HuH-7.5 (cell line): ENCODE data around the gene LRMDA.

Source experiments
- DNase-seq: peaks from one replicate; pipeline ENCODE4 v3.0.0; 2011; ENCODE audit warnings: low spot score

Gene LRMDA

GRCh38 chr10:76401006-76401405 lies 969.6 kb downstream of the LRMDA start:
- no peak for DNase-seq

DNA sequence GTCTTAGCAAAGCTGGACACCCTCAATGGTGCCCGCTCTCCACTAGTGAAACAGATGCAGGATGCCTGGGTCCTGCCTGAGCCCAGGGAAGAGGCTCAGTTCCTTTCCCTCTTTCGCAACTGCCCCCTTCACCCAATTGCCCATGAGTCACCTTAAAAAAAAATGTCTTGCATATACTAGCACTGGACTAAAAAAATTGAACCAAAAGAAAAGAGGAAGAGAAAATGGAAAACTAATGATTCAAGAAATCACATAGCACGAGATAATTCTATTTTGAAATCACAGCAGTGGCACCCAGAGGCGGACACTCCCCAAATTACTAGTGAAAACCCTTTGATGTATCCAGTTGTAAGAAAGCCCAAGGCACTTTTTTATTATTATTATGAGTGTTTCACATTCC lies 972.5 kb downstream of the LRMDA start:
- no peak for DNase-seq

- no peak for DNase-seq
Observed at GRCh38 chr10:76404531-76404930, 973.1 kb downstream of the LRMDA start.

DNA sequence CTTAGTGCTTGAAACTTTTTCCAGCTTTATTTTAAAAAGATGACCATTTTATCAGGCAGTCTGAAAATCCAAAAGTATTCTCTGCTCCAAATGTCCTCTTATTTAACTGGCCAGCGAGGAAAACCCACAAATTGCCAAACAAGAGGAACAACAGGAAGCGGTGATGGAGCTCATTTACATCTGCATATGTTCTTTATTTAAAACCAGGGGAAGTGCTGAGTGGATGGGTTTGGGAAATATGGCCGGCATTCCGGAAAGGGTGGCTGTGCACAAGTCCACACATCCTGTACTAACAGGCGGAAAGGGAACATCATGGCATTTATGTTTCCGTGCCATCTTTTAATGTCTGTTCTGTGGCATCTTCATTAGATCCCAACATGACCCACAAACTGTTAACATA lies 974.5 kb downstream of the LRMDA start:
- no peak for DNase-seq

- DNase-seq: no peak
Observed at GRCh38 chr10:76408646-76409045, 977.2 kb downstream of the LRMDA start.

- DNase-seq: no peak
Observed at GRCh38 chr10:76411729-76412435, 980.5 kb downstream of the LRMDA start.

GRCh38 chr10:76415554-76415953 lies 984.1 kb downstream of the LRMDA start:
- DNase-seq: no peak

- no peak for DNase-seq
Observed at GRCh38 chr10:76416642-76417041, 985.2 kb downstream of the LRMDA start.

DNA sequence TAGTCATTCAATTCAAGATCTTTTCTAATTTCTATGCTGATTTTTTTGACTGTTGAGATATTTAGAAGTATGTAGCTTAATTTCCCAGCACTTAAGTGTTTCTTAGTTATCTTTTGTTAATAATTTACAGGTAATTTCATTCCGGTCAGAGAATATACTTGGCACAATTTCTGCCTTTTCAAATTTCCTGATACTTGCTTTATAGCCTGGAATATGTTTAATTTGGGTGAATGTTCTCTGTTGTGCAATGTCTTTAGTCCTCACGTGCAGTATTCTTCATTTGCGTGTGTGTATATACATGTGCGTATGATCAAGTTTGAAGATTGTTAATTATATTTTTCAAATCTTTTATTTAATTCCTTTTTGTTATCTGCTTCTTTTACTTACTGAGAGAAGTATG lies 989.3 kb downstream of the LRMDA start:
- no peak for DNase-seq

DNA sequence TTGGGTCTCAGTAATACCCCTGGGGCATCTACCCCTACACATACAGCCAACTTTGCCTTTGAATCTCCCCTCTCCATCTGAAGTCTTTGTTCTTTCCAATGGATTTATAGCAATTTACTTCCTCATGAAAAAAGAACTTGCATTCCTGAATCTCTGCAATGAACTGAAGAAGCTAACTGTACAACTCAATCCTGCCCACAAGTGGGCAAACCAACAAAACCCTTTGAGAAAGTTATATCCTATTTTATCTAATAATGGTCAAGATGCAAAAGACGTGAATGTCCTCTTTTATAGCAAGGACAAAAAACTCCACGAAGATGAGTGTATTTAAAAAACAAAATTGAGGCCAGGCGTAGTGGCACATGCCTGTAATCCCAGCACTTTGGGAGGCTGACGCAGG lies 991.3 kb downstream of the LRMDA start:
- no peak for DNase-seq

DNA sequence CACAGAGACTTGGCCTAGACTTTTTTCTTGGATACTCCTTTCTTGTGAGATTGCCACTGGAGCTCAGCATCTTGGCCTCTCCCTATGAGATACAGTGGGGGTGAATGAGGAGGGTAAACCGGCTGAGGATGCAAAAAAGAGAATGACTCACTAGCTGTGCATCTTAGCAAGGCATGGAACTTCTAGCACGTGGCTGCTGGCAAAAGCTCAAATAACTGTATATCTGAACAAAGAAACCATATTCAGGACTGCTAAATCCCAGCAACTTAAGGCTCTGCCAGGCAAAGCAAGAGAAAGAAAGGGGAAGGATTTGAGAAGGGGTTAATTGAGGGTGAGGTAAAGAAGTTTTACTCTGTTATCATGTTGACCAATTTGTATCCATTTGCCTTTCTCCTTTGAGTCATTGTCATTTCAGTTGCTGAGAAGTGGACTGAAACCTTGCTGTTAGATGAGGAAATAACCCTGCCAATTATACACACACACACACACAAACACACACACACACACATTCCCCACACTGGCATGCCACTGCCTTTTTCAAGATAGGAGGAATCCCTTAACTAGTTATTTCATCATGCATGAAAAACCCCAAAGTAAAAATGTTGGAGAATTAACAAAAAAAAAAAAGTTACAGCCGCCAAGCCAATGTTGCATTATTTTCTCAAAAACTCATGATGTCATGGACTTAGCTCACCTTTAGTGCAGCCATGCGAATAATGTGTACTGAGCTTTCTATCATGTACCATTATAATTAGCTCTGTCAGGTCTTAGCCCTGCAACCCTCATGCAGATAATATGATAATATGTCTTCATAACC lies 997.3 kb downstream of the LRMDA start:
- DNase-seq: no peak

- DNase-seq: no peak
Observed at GRCh38 chr10:76429368-76430060, 998.1 kb downstream of the LRMDA start.

- no peak for DNase-seq
Observed at GRCh38 chr10:76430061-76430645, 998.7 kb downstream of the LRMDA start.

DNA sequence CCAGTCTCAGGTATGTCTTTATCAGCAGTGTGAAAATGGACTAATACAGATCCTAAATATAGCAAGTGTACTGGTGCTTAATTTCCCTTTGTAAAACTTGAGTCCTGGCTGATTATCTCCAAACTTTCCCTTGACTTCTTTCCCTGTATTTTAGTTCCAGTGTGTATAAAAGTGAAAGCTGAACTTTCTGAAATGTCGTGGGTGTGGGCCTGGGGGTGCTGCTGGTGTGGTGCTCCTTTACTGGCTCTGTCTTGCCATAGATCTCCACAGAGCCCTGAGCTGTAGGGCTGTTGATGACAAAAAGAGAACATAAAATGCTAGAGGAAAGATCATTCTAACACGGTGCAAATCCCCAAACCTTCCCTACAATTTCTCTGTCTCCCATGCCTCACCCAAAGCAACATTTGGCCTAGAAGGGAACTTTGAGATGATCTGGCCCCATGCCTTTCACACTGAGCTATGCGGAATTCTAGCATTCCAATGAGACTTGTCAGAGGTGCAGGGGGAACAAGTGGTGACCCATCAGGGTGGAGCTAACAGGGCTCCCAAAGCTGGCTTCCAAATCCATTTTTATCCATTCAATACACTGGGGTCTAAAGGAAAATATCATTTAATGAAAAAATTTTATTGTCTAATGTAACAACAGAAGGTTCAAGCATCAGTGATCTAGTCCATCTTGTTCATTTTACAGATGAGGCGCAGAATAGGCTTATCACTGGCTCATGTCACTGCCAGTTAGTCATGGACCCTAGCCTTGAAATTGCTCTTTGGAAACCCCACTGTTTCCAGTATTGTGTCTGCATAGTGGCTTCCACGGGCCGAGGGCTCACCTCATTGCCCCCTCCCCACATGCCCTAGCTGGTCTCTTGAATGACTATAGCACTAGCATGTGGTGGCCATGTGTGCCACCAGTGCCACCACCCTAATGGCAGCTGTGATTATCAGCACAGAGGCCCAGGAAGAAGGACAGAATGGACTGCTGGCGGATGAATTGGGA lies 1000.9 kb downstream of the LRMDA start:
- DNase-seq: no peak

DNA sequence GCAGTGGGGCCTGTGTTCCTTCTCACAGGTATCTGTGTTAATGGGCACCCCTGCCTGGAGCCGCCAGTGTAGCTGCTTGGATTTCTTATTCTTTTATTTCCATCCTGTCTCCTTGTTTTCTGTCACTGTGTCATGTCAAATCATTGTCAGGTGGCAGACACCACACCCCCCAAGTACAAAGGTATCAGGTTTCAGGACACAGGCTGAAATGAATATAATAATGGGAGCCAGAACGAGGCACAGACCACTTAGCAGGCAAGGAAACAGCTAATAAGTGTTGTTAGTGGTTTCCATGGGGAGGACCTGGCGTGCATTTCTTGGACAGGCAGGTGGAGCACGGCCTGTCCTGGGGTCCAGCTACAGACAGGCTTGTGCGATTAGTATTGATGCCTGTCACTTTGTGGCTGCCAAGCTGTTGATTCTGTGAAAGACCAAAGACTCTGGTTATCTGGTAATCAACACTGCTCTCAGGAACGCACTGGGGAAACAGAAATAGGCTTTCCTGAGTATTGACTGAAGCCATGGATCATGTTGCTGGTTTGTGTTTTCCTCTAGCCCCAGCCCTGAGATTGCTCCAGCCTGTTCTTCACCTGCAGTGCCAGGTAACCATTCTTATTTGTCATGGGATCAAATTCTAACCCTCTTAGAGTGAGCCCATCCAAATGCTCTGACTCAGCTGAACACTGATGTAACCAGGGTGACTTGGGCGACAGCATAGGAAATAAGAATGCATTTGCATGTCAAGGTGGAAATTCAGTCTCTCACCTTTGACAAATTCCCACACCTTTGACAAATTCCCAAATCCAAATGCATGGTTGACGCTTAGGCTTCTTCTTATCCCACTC lies 1002.0 kb downstream of the LRMDA start:
- no peak for DNase-seq

GRCh38 chr10:76435157-76435556 lies 1003.7 kb downstream of the LRMDA start:
- no peak for DNase-seq

- DNase-seq: no peak
Observed at GRCh38 chr10:76436401-76436811, 1005.0 kb downstream of the LRMDA start.

DNA sequence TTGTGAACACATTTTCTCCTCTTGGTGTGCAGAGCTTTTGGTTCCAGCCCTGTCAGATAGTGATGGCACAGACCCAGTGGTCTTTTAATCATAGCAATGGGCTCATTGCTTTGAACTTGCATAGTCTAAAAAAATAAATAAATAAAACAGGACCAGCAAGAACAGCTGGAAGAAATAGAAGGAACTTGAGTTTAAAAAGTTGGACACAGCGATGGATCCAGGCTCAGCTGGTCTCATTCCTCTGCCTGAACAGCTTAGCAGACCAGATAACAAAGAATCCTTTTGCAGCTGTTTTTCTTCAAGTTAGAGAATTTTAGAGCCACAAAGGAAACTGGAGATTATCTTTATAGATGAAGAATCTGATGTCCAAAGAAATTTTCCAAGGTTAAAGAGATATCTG lies 1005.6 kb downstream of the LRMDA start:
- DNase-seq: no peak

DNA sequence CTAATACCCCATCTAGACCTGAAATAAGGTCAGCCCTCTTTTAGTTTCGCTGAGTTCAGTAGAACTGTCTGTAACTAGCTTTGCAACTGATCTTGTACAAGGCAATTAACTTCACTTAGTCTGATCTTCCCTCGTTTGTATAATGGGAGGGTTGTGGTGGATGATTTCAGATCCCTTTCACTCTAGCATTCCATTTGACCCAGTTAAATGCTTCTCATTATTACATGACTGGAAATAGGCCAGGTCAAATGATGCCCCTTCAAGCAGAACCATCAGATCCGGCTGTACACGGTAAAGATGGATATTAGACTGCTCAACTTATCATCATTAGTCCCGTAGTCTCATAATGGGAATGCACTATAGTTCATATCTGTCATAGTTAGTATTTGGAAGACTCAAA lies 1009.0 kb downstream of the LRMDA start:
- no peak for DNase-seq

- DNase-seq: no peak
Observed at GRCh38 chr10:76442113-76442512, 1010.7 kb downstream of the LRMDA start.
